IPS-20b (cell line): ENCODE measurements around the gene KIF18B.

Experiments used
- H3K27ac ChIP-seq: one replicate; pipeline ENCODE4 v1.5.1; 2013; ENCODE audit warnings: low read length
- H3K27me3 ChIP-seq: 2 replicates; pipeline ENCODE4 v1.6.1; 2013; ENCODE audit warnings: mild to moderate bottlenecking, low read length, inconsistent platforms; ENCODE audit not compliant: insufficient read depth
- H3K36me3 ChIP-seq: 2 replicates; pipeline ENCODE4 v1.6.1; 2013; ENCODE audit warnings: low read depth, mild to moderate bottlenecking, inconsistent platforms, low read length, moderate library complexity; ENCODE audit not compliant: insufficient read depth
- H3K4me1 ChIP-seq: 2 replicates; pipeline ENCODE4 v1.6.1; 2013; ENCODE audit warnings: mild to moderate bottlenecking, control low read depth, inconsistent platforms, low read length, moderate library complexity; ENCODE audit not compliant: insufficient read depth
- H3K4me3 ChIP-seq: 2 replicates; pipeline ENCODE4 v1.5.1; 2013; ENCODE audit warnings: mild to moderate bottlenecking, low read length, inconsistent platforms
- H3K9ac ChIP-seq: 2 replicates; pipeline ENCODE4 v1.6.1; 2013; ENCODE audit warnings: low read depth, mild to moderate bottlenecking, inconsistent platforms, low read length, moderate library complexity
- H3K9me3 ChIP-seq: 2 replicates; pipeline ENCODE4 v1.6.1; 2013; ENCODE audit warnings: mild to moderate bottlenecking, low read depth, low read length, inconsistent platforms; ENCODE audit not compliant: insufficient read depth

Gene KIF18B

DNA sequence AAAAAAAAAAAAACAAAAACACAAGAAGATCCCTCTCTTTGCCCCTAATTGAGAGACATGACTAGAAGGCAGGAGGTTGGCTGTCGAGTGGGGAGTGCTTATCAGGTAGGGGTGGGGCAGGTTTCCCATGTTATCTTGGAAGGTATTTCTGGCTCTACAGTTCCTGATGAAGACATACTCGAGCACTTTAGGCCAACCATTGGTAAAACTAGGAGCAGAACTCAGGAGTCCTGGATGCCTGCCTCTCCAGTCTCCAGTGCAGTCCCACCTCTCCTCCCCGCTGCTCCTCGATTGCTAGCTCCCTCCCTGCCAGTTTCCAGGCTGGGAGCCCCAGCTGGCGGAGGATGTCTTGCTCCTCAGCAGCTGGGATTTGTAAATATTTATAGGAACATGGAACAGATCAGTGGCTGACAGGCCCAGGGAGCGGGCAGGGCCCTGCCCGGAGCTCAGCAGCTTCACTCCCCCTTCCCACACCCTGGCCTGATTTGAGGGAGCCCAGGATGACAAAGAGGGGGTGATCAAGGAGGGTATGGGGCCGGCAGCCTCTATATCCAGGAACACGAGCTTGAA lies 31.9 kb upstream of the KIF18B start:
- no peak overlapping the region for H3K27ac ChIP-seq
- peaks cover 5% of the 10 kb centered on the region for H3K4me1 ChIP-seq
- no peaks in the 10 kb centered on the region for H3K9me3 ChIP-seq
- H3K4me3 ChIP-seq: no peak overlapping the region
- H3K36me3 ChIP-seq: no peaks in the 10 kb centered on the region
- H3K27me3 ChIP-seq: peaks cover 22% of the 10 kb centered on the region
- H3K9ac ChIP-seq: no peak overlapping the region

DNA sequence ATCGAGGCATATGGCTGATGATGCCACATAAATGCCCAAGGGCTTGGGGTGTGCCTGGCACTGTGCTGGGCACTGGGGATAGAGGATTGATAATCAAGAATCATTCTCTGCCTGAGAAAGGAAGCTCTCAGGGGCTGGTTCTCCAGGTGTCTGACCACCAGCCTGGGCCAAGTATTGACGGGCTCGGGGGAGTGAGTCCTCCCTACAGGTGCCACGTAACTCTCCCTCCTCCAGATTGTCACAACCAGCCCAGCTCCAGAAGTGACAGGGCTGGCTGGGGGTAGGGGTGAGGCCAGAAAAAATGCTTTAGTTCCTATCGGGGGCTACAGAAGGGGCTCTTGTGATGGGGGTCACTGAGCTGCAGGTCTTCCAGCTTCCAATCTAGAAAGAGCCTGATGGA lies 31.2 kb upstream of the KIF18B start:
- Histone ChIP-seq H3K4me3 (no peak overlapping the region), H3K27ac (no peak overlapping the region), H3K4me1 (peaks cover 5% of the 10 kb centered on the region), H3K27me3 (peaks cover 22% of the 10 kb centered on the region), H3K9ac (no peak overlapping the region), H3K36me3 (no peaks in the 10 kb centered on the region), H3K9me3 (no peaks in the 10 kb centered on the region)

GRCh38 chr17:44977814-44978550 lies 30.4 kb upstream of the KIF18B start:
- Histone ChIP-seq H3K4me1 (peaks cover 5% of the 10 kb centered on the region), H3K9ac (no peak overlapping the region)

DNA sequence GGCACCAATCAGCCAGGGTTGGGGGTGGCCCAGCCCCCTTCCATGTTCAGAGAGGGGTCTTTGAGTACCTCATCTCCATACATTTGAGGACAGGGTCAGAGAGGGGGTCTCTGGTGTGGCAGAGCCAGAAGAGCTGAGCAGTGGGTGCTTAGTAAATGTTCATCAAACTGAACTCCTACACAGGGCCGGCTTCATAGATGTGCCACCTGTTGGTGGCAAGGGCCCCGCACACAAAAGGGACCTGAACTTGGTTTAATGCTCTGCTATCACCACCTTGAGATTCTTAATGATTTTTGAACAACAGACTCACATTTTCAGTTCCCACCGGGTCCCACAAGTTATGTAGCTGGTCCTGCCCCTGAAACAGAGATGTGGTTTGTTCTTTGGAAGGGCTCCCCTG lies 29.5 kb upstream of the KIF18B start:
- H3K4me3 ChIP-seq: no peak overlapping the region
- H3K4me1 ChIP-seq: peaks cover 9% of the 10 kb centered on the region
- no peaks in the 10 kb centered on the region for H3K36me3 ChIP-seq
- no peak overlapping the region for H3K9ac ChIP-seq
- H3K27me3 ChIP-seq: peaks cover 33% of the 10 kb centered on the region
- H3K9me3 ChIP-seq: no peaks in the 10 kb centered on the region
- H3K27ac ChIP-seq: no peak overlapping the region

More at GRCh38 chr17:44977814-44978550, 30.4 kb upstream of the KIF18B start:
- no peaks in the 10 kb centered on the region for H3K9me3 ChIP-seq
- no peaks in the 10 kb centered on the region for H3K36me3 ChIP-seq
- peaks cover 24% of the 10 kb centered on the region for H3K27me3 ChIP-seq
- H3K27ac ChIP-seq: no peak overlapping the region
- H3K4me3 ChIP-seq: no peak overlapping the region

GRCh38 chr17:44976206-44976605 lies 28.6 kb upstream of the KIF18B start:
- Histone ChIP-seq H3K4me3 (no peak overlapping the region), H3K36me3 (no peaks in the 10 kb centered on the region), H3K27me3 (peaks cover 42% of the 10 kb centered on the region), H3K4me1 (peaks cover 17% of the 10 kb centered on the region), H3K9ac (no peak overlapping the region), H3K9me3 (no peaks in the 10 kb centered on the region), H3K27ac (no peak overlapping the region)

DNA sequence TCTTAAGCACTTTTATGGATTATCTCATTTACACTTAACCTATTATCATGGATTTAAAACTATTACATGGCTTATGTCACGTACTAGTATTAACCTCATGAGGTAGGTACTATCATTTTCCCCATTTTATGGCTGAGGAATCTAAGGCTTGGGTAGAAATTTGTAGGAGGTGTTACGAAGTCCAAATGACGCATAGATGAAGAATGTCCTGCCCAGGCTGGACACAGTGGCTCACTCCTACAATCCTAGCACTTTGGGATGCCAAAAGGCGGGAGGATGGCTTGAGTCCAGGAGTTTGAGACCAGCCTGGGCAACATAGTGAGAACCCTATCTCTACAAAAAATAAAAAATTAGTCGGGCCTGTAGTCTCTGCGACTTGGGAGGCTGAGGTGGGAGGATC lies 25.4 kb upstream of the KIF18B start:
- peaks cover 63% of the 10 kb centered on the region for H3K27me3 ChIP-seq
- no peak overlapping the region for H3K4me3 ChIP-seq
- no peaks in the 10 kb centered on the region for H3K36me3 ChIP-seq
- no peak overlapping the region for H3K27ac ChIP-seq
- H3K9ac ChIP-seq: no peak overlapping the region
- peaks cover 25% of the 10 kb centered on the region for H3K4me1 ChIP-seq
- H3K9me3 ChIP-seq: no peaks in the 10 kb centered on the region

DNA sequence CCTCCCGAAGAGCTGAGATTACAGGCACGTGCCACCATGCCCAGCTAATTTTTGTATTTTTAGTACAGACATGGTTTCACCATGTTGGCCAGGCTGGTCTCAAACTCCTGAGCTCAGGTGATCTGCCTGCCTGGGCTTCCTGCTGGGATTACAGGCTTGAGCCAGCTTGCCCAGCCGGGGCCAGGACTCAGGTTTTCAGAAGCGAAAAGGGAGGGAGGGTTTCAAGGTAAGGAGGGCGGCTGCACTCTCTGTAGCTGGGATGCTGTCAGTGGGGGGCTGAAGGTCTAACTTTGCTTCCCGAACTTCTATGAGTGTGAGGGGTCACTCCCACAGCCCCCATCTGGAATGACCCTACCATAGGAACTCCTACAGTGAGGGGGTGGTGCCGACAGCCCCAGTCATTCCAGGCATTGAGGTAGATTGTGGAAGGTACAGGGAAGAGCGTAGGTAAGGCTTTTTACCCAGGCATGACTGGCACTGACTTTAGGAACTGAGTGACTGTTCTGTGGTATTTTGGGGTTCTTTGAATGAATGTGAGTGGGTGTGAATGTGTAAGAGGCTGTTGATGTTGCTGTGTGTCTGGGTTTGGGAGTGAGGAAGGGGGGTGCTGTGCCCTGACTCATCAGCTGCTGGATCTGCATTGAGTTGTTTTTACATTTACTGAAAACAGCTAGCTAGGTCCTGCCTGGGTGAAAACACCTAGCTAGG lies 24.4 kb upstream of the KIF18B start:
- peaks cover 22% of the 10 kb centered on the region; the same call in 1 of the 2 replicates for H3K4me1 ChIP-seq
- no peaks in the 10 kb centered on the region for H3K9me3 ChIP-seq
- H3K4me3 ChIP-seq: peak overlapping the region; percentile 60
- H3K27ac ChIP-seq: no peak overlapping the region
- peaks cover 64% of the 10 kb centered on the region for H3K27me3 ChIP-seq
- peak overlapping the region; percentile 2 for H3K9ac ChIP-seq
- no peaks in the 10 kb centered on the region for H3K36me3 ChIP-seq

DNA sequence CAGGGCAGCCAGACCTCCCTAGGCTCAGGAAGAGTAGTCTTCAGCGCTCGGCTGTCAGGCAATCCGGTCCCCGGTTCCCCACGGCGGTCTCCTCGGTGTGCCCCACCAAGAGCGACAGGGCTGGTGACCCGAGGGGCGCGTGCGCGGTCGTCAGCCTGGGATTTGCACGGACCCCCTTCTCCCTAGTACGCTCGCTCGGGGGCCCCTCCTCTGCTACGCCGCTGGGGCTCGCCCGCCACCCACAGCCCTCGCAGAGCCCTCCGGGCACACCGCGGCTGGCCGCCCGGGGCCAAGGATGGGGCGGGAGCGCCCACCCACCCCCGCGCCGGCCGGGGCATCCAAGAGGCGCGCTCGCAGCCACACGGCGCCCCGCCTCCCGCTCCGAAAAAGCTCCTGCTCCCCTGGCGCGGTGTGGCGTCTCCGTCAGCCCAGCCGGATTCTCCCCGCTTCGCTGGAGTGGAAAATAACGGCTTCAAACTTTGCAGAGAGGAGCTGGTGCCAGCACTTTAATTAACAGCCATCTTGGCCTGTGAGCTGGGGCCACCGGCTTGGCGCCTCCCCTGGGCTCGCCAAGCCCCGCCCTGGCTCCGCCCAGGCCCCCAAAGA lies 22.7 kb upstream of the KIF18B start:
- Histone ChIP-seq H3K27ac (no peak overlapping the region), H3K4me1 (peaks cover 22% of the 10 kb centered on the region; the same call in 1 of the 2 replicates), H3K9me3 (no peaks in the 10 kb centered on the region), H3K27me3 (peaks cover 76% of the 10 kb centered on the region), H3K36me3 (no peaks in the 10 kb centered on the region), H3K4me3 (peak overlapping the region; percentile 78), H3K9ac (peak overlapping the region; percentile 34; the same call in 1 of the 2 replicates)

DNA sequence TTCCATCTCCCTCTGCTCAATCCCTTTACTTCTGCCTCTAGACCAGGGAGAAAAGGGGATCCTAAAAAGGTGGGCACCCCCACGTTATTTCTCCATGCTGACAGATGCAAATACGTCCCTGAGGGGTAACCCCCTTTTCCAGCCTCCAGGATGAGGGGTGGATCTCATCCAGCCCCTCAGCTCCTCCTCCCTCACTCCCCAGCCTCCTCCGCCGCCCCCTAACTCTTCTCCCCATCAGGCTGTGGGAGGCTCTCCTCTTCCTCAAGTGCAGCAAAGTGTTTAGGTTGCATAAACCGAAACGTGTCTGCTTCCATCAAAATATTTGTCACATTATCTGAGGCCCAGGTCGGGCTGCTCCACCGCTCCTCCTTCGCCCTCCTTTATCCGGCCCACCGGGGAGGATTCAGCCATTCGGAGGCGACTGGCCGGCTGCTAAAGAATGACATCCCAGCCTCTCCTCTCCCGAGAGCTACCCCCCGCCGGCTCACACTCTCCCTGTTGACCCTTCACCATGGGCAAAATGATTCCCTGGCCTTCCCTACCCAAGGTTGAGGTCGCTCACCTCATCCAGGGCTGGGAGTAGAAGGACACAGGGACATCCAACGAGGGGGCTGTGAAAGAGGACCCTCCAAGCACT lies 21.7 kb upstream of the KIF18B start:
- H3K9ac ChIP-seq: peak overlapping the region; percentile 66; the same call in 1 of the 2 replicates
- peaks cover 85% of the 10 kb centered on the region for H3K27me3 ChIP-seq
- H3K4me1 ChIP-seq: peaks cover 22% of the 10 kb centered on the region; the same call in 1 of the 2 replicates
- no peak overlapping the region for H3K27ac ChIP-seq
- H3K4me3 ChIP-seq: peak overlapping the region; percentile 78
- H3K36me3 ChIP-seq: no peaks in the 10 kb centered on the region
- H3K9me3 ChIP-seq: no peaks in the 10 kb centered on the region

GRCh38 chr17:44968225-44969143 lies 20.9 kb upstream of the KIF18B start, which contains the start of gene C1QL1:
TSS of gene C1QL1 (minus strand) at chr17:44968303. CDS start at chr17:44968048, 255 bp downstream.
- H3K27ac ChIP-seq: no peak within 1 kb of the TSS
- H3K9me3 ChIP-seq: no peaks in the 10 kb centered on the region
- H3K9ac ChIP-seq: peak within 1 kb of the TSS; percentile 66; the same call in 1 of the 2 replicates
- H3K4me3 ChIP-seq: peak within 1 kb of the TSS; percentile 78
- H3K36me3 ChIP-seq: no peaks in the 10 kb centered on the region
- H3K27me3 ChIP-seq: peaks cover 92% of the 10 kb centered on the region
- H3K4me1 ChIP-seq: peaks cover 22% of the 10 kb centered on the region; the same call in 1 of the 2 replicates
